Neuron (in vitro differentiated cells): ENCODE measurements around the gene LSM7.
A peak's percentile ranks its signal among the peaks of the same experiment; 100 is the strongest.

Experiments
- H2AFZ ChIP-seq: one replicate; pipeline ENCODE4 v1.6.1; 2013; ENCODE audit warnings: low read depth, mild to moderate bottlenecking, inconsistent platforms, low read length, moderate library complexity
- H3K27me3 ChIP-seq: one replicate; pipeline ENCODE4 v1.6.1; 2013; ENCODE audit warnings: low read length; ENCODE audit not compliant: insufficient read depth
- H3K36me3 ChIP-seq: one replicate; pipeline ENCODE4 v1.6.1; 2013; ENCODE audit warnings: low read length; ENCODE audit not compliant: insufficient read depth
- H3K4me1 ChIP-seq: one replicate; pipeline ENCODE4 v1.6.1; 2013; ENCODE audit warnings: low read length; ENCODE audit not compliant: insufficient read depth
- H3K4me3 ChIP-seq: 2 replicates; pipeline ENCODE4 v1.5.1; 2013; ENCODE audit warnings: mild to moderate bottlenecking, low read length, moderate library complexity
- H3K9me3 ChIP-seq: one replicate; pipeline ENCODE4 v1.6.1; 2013; ENCODE audit warnings: low read length

LSM7 gene

GRCh38 chr19:2328401-2329148 is at the start of gene LSM7, which contains the start of gene SPPL2B:
TSS of gene LSM7 (minus strand) at chr19:2328586. CDS start at chr19:2328566, 20 bp downstream.
TSS of gene SPPL2B (plus strand) at chr19:2328684. CDS start at chr19:2328710, 26 bp downstream.
- Histone ChIP-seq H3K4me1 (peaks cover 44% of the 10 kb centered on the region), H3K4me3 (peak within 1 kb of the TSS; percentile 62), H3K9me3 (no peaks in the 10 kb centered on the region), H3K36me3 (peaks cover 23% of the 10 kb centered on the region), H2AFZ (peak within 1 kb of the TSS; percentile 33), H3K27me3 (no peaks in the 10 kb centered on the region)

GRCh38 chr19:2376784-2377519 is 48.6 kb upstream of the LSM7 start:
- Histone ChIP-seq H3K9me3 (no peaks in the 10 kb centered on the region), H2AFZ (no peak overlapping the region), H3K36me3 (no peaks in the 10 kb centered on the region), H3K27me3 (no peaks in the 10 kb centered on the region), H3K4me3 (no peak overlapping the region), H3K4me1 (peaks cover 26% of the 10 kb centered on the region)

GRCh38 chr19:2375353-2376121 is 47.2 kb upstream of the LSM7 start:
- H3K36me3 ChIP-seq, result no peaks in the 10 kb centered on the region
- H2AFZ ChIP-seq, result no peak overlapping the region
- H3K9me3 ChIP-seq, result no peaks in the 10 kb centered on the region
- no peak overlapping the region for H3K4me3 ChIP-seq
- H3K4me1 ChIP-seq, result peaks cover 15% of the 10 kb centered on the region
- H3K27me3 ChIP-seq, result no peaks in the 10 kb centered on the region

GRCh38 chr19:2374808-2375207 is 46.4 kb upstream of the LSM7 start:
- Histone ChIP-seq H3K9me3 (no peaks in the 10 kb centered on the region), H3K4me1 (peaks cover 13% of the 10 kb centered on the region), H3K27me3 (no peaks in the 10 kb centered on the region), H3K4me3 (no peak overlapping the region), H3K36me3 (no peaks in the 10 kb centered on the region), H2AFZ (no peak overlapping the region)

GRCh38 chr19:2372076-2372612 is 43.8 kb upstream of the LSM7 start:
- Histone ChIP-seq H3K9me3 (no peaks in the 10 kb centered on the region), H2AFZ (no peak overlapping the region), H3K4me1 (peaks cover 13% of the 10 kb centered on the region), H3K4me3 (no peak overlapping the region), H3K36me3 (no peaks in the 10 kb centered on the region), H3K27me3 (no peaks in the 10 kb centered on the region)

GRCh38 chr19:2371656-2372055 is 43.3 kb upstream of the LSM7 start:
- no peak overlapping the region for H2AFZ ChIP-seq
- no peaks in the 10 kb centered on the region for H3K9me3 ChIP-seq
- peaks cover 10% of the 10 kb centered on the region for H3K4me1 ChIP-seq
- no peaks in the 10 kb centered on the region for H3K36me3 ChIP-seq
- H3K27me3 ChIP-seq, result no peaks in the 10 kb centered on the region
- H3K4me3 ChIP-seq, result no peak overlapping the region

- Histone ChIP-seq H3K9me3 (no peaks in the 10 kb centered on the region), H2AFZ (no peak overlapping the region), H3K36me3 (no peaks in the 10 kb centered on the region), H3K27me3 (peaks cover 5% of the 10 kb centered on the region), H3K4me1 (no peaks in the 10 kb centered on the region), H3K4me3 (no peak overlapping the region)
Observed at GRCh38 chr19:2365201-2365970, 37.0 kb upstream of the LSM7 start.

- Histone ChIP-seq H3K36me3 (no peaks in the 10 kb centered on the region), H3K9me3 (no peaks in the 10 kb centered on the region), H2AFZ (no peak overlapping the region), H3K4me3 (no peak overlapping the region), H3K4me1 (no peaks in the 10 kb centered on the region), H3K27me3 (peaks cover 7% of the 10 kb centered on the region)
Observed at GRCh38 chr19:2363419-2363818, 35.0 kb upstream of the LSM7 start.

- Histone ChIP-seq H3K9me3 (no peaks in the 10 kb centered on the region), H3K4me1 (no peaks in the 10 kb centered on the region), H3K27me3 (peaks cover 7% of the 10 kb centered on the region), H3K4me3 (no peak overlapping the region), H3K36me3 (no peaks in the 10 kb centered on the region), H2AFZ (no peak overlapping the region)
Observed at GRCh38 chr19:2362970-2363300, 34.5 kb upstream of the LSM7 start.

GRCh38 chr19:2362046-2362969 is 33.9 kb upstream of the LSM7 start:
- Histone ChIP-seq H3K27me3 (peaks cover 7% of the 10 kb centered on the region), H3K36me3 (no peaks in the 10 kb centered on the region), H2AFZ (no peak overlapping the region), H3K4me3 (no peak overlapping the region), H3K4me1 (no peaks in the 10 kb centered on the region), H3K9me3 (no peaks in the 10 kb centered on the region)

GRCh38 chr19:2361246-2362045 is 33.1 kb upstream of the LSM7 start:
- Histone ChIP-seq H3K36me3 (no peaks in the 10 kb centered on the region), H3K4me1 (no peaks in the 10 kb centered on the region), H3K27me3 (peaks cover 7% of the 10 kb centered on the region), H3K4me3 (no peak overlapping the region), H3K9me3 (no peaks in the 10 kb centered on the region), H2AFZ (no peak overlapping the region)
